ENCODE data around the gene SERPINB10.
A peak's percentile ranks its signal among the peaks of the same experiment; 100 is the strongest.

The SERPINB10 gene

DNA sequence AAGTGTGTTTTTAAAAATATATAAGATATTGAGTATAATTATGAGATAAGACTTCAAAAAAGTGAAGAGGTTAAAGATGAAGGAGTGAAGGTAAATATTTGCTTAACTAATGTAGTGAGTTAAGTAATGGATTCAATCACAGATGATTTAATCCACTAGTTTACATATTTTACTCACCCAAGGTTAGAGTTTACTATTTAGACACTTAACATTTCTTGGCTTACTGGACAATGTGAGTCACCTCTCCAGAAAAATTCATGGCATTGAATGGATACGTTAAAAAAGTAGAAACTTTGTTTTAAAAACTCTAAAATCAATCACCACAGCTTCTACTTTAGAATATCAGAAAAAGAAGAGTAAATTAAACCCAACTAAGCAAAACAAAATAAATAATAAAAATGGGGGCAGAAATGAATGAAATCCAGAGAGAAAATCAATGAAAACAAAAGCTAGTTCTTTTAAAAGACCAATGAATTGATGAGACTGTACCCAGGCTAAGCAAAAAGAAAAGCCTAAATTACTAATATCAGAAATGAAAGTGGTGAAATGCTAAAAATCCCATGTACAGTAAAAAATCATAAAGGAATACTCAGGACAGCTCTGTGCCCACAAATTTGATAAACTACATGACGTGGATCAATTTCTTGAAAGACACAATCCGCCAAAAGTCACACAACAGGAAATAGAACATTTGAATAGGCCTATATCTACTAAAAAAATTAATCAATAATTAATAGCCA, 39.5 kb downstream of the SERPINB10 start:
- no peak for DNase-seq (ENCODE audit: low spot score)

DNA sequence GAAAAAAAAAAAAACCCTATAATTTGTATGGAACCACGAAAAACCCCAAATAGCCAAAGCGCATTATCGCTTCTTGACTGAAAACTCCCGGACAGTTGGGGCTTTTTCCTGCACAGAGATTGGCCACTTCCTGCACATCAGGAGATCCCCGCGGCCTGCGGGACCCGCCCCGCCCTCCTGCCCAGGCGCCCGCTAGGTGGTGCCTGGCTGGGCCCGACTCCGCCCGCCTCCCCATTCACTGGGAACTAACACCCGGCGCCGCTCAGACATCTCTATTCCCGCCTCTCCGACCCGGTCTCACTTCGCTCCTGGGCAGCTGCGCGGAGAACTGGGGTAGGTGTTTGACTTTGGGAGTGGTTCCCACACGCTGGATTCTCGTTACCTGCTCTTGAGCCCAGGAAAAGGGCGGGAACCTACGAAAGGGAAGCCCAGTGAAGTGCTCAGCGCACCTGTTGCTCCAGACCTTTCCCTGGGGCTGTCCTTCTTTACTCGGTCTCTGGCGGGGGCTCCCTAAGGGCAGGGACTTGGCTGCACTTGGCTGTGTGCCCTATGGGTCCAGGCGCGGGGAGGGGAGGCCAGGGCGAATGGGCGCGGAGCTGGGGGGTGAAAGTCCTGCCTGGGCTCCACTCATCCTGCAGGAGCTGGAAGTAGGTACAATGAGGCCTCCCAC, 41.4 kb downstream of the SERPINB10 start, which contains the start of gene HMSD:
Gene HMSD, plus strand, starts transcription at position 234 of the 670 bp plus-strand sequence. CDS start 4,155 bp downstream, outside the sequence.
- DNase-seq (ENCODE audit: low spot score): peak; percentile 59

DNA sequence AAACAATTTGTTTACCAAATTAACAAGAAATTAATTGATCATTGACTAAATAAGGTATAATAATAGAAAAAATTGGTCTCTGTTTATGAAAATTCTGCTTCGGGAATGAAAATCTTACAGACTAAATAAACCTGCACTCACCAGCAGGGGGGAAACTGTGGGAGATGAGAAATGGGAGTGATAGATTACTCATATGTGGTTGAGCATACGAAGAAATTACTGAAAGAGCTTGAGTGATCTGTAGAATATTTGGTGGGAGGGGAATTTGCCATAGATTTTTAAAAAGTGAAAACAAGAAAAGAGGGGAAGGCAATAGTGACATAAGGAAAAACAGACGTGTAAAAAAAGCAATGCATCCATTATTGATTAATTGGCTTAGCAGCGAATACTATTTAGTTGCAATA, 43.5 kb downstream of the SERPINB10 start:
- peak; percentile 14 for DNase-seq (ENCODE audit: low spot score)

DNA sequence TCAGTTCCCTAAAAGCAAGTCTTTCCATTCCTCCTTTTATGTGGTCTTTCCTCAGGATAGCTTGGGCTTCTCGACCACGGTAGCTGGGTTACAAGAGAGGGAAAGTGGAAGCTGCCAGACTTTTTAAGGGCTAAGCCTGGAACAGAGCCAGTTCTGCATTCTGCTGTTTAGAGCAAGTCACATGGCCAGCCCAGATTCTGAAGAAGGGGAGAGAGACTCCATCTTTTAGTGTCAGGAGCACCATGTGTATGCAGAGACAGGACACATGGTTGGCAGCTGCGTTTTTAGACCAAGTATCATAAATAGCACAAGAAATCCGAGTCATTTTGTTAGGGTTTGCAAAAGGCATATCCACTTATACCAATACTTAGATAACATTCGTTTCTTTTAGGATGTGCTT, 46.1 kb downstream of the SERPINB10 start:
- DNase-seq (ENCODE audit: low spot score): no peak

DNA sequence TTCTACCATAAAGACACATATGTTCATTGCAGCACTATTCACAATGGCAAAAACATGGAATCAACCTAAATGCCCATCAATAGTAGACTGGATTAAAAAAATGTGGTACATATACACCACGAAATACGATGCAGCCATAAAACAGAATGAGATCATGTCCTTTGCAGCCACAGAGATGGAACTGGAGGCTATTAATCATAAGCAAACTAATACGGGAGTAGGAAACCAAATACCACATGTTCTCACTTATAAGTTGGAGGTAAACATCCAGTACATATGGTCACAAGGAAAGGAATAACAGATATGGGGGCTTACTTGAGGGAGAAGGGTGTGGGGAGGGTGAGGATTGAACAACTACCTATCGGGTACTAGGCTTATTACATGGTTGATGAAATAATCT, 49.0 kb downstream of the SERPINB10 start:
- no peak for DNase-seq (ENCODE audit: low spot score)

DNA sequence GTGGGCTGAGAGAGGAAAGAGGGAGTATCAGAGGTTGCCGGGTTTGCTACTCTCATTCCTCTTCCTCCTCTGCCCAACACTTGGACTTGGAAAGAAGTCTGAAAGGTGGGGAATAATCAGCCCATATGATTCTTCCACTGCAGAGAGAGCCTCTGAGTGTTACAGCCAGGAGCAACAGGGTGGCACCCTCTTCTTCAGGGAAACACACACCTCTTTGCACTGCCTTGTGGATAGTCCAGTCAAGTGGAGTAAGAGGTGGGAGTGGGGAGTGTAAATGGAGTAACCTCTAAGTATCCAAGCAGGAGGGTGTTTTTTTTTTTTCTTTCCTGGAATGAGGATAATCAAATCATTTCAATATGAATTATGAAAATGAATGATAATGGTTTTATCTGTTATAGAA, 53.1 kb downstream of the SERPINB10 start:
- no peak for DNase-seq (ENCODE audit: low spot score)

DNA sequence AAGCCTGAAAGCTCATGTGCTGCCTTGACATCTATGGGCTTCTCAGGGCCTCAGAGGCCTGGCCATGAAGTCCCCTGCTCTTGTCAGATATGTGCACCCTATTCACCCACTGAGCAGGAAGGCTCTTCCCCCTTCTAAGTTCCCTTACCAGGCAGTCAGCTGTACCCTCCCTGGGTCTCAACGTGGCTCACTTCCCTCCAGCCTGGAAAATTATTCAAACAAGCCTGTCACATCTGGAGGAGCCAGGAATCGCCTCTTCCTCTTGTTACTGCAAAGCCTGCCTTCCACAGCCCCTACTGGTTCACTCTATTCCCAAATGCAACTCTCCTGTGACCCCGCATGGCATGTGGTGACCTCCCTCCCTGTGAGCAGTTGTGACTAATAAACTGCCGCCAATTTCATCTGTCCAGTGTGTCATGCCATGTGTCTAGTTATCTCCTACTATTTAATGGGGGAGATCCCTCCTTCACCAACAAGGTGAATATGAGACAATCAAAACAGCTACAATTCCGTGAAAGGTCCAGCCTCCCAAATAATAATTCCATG, 53.8 kb downstream of the SERPINB10 start:
- DNase-seq (ENCODE audit: low spot score): no peak

DNA sequence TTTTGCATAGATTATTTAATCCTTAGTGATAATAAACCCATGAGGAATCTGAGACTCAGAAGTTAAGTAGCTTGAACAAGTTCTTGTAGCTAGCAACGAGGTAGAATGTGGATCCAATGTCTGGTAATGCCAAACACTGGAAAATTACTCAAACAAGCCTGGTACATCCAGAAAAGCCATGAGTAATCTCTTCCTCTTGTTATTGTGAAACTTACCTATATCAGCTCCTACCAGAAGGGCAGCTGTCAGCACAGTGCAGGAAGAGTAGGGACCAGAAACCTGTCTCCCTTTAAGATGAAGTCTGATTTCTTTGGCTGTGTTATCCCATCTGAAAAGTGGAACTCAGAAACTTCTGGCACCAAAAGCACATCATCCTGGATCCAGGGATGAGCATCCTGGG, 54.4 kb downstream of the SERPINB10 start:
- DNase-seq (ENCODE audit: low spot score): no peak

DNA sequence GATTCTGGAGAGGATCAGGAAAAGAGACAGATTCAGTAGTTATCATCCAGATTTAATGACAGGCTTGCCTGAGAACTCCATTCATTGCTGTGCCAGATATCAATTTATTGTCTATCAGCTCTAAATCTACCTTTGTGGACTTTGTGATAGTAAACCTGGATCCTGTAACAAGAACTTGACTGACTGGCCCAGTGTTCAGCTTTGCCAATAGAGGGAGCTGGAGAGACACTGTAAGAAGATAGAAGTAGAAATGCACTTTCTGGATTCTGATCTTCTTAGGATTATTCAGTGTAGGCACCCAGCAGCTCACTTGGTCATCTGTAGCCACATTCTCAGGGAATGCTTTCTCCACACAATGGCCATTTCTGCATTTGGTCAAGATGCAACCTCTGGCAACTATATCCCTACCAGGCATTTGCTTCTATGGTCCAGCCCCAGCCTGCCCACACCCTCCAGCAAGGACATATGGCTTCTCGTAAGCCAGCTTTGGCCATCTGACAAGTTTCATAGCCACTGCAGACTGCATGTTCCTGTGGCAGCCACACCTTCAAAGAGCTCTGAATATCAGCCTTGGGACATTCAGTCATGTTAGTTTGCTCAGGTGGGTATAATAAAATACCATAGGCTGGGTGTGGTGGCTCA, 56.0 kb downstream of the SERPINB10 start:
- peak; percentile 61 for DNase-seq (ENCODE audit: low spot score)

DNA sequence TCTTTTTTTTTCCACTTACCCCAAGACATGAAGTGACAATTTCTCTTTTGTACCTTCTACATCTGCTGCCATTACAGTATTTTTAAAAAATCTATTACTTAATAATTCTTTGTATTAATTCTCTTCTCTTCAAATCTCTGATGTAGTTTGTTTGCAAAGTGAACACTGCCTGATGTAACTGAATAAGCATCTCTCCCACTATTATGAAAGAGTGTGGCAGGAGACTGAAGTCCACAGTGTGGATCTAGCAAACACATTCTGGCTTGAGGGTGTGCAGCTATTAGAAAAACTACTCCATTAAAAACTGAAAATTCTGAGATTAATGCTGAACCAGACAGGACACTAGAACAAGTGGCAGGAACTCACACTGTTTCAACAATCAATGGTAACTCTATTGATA, 57.1 kb downstream of the SERPINB10 start:
- DNase-seq (ENCODE audit: low spot score): no peak

DNA sequence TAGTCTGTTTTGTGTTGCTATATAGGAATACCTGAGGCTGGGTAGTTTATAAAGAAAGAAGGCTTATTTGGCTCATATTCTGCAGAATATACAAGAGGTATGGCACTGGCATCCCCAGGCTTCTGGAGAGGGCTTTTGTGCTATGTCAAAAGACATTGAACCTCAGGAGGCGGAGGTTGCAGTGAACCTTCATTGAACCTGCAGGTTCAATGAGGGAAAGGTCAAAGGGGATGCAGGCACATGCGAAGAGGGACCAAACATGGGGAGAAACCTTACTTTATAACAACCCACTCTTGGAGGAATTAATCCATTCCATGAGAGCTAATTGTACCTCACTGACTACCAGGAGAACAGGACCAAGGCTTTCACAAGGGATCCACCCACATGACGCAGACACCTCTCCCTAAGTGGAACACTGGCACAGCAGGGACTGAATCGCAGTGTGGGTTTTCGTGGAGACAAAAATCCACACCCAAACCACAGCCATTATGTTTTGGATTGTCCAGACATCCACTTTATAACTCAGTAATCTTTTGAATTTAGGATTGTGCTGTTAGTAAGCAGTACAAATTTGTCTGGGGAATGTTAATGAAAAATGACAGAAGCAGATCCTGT, 58.1 kb downstream of the SERPINB10 start:
- no peak for DNase-seq (ENCODE audit: low spot score)

DNA sequence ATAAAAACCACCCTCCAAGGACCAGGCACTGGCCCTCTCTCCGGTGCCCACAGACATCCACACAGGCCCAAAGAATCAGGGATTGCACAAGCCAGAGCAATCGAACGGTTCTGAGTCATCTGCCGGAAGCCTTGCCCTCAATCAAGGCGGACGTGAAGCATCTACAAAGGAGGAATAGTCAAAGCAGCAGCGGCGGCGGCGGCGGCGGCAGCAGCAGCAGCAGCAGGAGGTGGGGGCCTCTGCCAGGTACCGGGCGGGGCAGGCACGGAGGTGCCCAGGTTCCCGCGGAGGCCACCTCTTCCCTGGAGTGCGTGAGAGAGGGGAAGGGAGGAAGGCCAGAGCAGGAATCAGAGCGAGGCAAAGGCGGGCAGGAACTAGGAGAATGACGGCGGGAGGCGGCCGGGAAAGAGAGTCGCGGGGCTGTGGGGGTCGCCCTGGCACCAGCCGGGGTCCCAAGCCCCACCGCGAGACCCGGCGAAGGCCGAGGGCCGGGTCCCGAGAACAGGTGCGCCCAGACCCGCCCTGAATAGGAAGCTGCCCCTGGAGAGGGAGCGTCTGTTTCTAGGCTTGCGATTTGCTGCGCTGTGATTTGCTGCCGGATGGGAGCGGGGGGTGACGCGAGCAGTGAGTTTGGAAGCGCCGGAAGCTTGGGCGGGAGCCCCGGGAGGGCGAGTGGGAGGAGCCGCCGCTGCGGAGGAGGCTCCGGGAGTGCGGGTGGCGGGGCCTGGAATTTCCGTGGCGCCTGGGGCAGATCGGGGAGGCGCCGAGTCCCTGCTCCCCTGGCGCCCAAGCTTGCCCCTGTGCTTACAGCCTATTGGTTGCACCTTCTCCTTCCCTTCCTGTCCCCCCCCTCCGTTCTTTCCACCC, 62.4 kb downstream of the SERPINB10 start, which contains the start of gene SERPINB8:
Gene SERPINB8, plus strand, starts transcription at position 140 of the 867 bp plus-strand sequence. CDS start 8,228 bp downstream, outside the sequence.
- DNase-seq (ENCODE audit: low spot score): peak; percentile 97

DNA sequence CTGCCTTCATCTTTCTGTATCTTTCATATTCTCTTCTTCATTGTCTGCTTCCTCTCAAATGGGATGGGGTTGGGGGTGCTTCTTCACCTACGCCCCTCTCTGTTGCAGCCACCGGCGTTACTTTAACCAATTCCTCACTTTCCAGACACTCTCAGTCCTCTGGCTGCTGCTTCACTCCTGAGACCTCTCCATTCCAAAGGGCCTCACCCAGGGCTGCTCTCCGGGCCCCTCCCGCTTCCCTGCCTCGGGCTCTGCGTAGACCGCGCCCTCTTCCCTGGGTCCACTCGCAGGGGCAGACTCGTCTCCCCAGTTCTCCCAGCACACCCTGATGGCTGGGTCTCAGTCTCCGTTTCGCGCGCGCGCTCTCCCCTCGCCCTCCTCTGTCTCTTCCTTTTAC, 63.0 kb downstream of the SERPINB10 start:
- DNase-seq (ENCODE audit: low spot score): peak; percentile 59

DNA sequence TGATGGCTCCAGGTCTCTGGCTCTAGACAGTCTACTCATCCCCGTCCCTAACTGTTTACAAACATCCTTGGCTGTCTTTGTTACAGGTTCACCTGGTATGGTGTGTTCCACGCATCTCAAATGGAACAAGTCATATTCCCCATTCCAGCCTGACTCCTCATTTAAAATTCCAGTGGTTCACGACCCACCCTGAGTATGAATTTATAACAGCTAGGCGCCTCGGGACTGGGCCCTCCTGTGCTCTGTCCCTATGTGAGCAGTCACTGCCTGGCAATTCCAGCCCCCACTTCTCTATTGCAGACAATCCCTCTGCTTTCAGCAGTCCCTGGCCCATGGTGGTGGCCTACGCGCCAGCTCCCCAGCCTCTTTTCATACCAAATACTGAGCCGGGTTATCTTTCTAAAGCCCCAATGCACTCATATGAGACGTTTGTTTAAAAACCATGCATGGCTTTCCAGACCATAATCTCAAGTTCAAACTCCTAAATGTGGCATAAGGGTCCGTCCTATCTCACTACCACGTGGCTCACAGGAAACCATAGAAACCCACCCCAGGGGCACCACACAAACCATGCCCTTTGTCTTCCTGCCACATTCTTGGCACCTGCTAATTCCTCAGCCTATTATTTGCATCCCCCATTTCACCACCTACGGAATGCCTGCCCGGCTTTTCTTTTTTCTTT, 63.7 kb downstream of the SERPINB10 start:
- peak; percentile 27 for DNase-seq (ENCODE audit: low spot score)

DNA sequence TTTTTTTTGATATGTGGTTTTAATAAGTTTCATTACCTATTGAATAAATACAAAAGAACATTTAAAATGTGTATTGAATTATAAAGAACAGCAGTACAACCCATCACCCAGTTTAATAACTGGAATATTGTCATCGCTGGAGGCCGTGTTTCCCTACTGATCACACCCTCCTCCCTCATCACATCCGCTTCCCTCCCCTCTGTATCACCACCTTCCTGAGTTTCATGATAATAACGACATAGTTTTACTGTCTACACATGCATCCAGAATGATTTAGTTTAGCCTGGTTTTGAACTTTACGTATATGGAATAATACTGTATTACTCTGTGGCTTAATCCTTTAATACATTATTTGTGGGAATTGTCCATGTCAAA, 64.2 kb downstream of the SERPINB10 start:
- DNase-seq (ENCODE audit: low spot score): no peak

DNA sequence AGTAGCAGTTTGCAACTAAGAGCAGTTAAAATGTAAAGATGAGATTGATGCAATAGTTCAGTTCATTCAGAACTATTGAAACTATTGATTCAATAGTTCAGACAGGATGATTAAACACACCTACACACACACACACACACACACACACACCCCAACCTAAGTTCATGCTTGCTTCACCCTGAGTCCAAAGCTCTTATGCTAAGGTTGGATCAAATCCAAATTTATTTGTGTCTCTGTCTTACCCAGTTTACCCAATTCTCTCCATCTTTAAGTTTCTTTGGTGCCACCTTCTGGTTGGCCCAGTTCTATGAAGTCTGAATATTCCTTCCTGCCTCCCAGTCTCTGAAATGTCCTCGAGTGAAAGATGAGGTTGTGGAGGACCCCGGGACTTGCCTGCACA, 67.2 kb downstream of the SERPINB10 start:
- peak; percentile 32 for DNase-seq (ENCODE audit: low spot score)

DNA sequence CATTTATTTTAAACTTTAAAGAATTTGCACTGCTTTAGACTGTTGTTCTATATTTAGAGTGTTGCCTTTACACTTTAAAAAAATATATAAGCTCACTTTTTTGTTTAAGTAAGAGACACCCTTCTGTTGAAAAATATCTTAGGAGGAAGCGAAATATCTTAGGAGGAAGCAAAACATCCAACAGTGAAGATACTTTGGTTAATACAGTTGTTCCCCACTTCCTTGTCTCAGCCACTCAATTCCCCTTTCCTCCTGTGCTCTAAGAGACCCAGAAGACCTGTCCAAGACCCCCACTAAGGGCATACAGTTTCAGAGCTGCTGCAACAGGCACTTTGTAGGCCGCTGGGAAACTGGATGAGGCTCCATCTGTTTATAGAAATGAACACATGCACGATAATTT, 67.9 kb downstream of the SERPINB10 start:
- no peak for DNase-seq (ENCODE audit: low spot score)

DNA sequence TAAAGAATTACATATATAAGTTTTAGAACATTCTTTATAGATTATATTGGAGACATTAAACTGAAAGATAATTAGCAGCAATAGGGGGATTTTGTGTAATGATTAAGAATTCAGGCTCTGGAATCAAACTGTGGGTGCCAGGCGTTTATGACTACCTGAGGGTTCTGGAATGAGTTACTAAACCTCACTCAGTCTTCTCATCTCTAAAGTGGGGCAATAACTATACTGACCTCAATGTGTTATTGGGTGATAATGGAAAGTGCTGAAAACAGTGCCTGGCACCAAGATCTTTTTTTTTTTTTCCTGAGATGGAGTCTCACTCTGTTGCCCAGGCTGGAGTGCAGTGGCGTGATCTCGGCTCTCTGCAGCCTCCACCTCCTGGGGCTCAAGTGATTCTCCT, 69.3 kb downstream of the SERPINB10 start:
- DNase-seq (ENCODE audit: low spot score): no peak

DNA sequence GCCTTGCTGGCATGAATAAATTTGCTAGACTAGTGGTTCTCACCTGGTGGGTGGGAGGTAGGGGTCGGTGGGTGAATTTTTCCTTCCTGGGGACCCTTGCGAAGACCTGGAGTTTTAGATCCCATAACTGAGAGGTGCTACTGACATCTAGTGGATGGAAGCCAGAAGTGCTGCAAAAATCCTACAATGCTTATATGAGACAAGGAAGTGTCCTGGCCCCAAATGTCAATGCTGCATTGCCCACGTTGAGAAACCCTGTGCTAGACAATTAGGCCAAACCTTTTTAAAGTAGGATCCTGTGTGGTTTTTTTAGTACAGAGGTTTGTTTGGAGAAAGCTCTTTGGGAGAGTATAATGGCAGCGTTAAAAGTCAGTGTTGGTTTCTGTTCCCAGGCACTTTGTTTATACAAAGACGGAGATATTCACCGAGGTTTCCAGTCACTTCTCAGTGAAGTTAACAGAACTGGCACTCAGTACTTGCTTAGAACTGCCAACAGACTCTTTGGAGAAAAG, 71.7 kb downstream of the SERPINB10 start:
- peak; percentile 71 for DNase-seq (ENCODE audit: low spot score)

DNA sequence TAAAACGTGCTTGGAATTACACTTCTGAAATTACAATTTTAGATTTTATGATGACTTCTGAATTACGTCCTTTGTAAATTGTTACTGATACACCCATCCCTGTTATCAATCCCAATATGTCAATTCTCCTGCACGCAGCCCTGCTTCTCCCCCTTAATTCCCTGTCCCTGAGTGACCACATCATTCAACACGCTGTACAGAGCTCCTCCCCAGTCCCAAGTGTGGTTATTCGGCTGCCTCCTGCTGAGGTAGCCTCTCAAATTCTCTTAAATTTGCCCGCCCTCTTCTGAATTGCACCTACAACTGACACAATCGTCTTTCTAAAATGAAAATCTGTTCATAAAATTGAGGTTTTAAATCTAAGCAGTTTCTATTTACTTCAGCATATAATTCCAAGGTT, 72.3 kb downstream of the SERPINB10 start:
- DNase-seq (ENCODE audit: low spot score): no peak

Measured in kidney tubule cell (primary cell).